ENCODE data around the gene CRMP1. TPM values are rescaled to one million over a fixed set of nuclear protein-coding genes. Genes with fewer than 3 reads are reported as not detected.

Gene CRMP1
- total and polyA plus RNA-seq, 2 of the 8 experiments (the other 6 are each of a cell fraction or from before 2014, with no cell fraction given) = 120 to 131 TPM

DNA sequence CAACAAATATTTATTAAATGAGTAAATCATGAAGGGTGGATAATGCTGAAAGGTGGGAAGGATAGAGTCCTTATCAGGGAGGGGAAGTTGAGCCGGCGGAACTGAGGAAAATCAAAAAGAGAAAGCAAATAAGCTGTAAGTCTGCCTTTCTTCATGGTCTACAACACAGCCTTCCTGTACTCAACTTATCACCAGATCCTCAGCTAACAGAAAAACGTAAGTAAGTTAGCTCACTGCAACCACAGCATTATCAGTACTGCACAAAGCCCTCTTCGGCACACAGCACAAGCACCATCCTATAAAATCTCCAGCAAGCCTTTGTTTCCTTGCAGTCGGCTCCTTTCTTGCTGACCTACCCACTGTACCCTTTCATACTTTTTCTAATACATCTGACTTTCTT lies 70.3 kb downstream of the CRMP1 start:
- no peak for FAIRE-seq
- CTCF ChIA-PET (ENCODE audit: partially characterized antibody) = interaction anchor here (0.6 to 7.1 kb wide), 15 partner anchors 10 to 166 kb away, joined by 3 to 110 read pairs (median 4); no protein-coding TSS in a partner anchor

More for the DNA sequence above, 70.3 kb downstream of the CRMP1 start:
- Histone ChIP-seq H3K56ac (replicated peaks; ENCODE audit: insufficient read length, low read depth, low read length) (no peak overlapping the region), H2BK120ac (replicated peaks; ENCODE audit: low read depth, low read length) (no peak overlapping the region), H3K14ac (ENCODE audit: insufficient read length) (no peak overlapping the region), H3K4me1 (replicated peaks in 1 of 4; ENCODE audit: control insufficient read depth in 3 of 4, insufficient read depth in 4 of 4, low read length in 3 of 4) (no peaks in the 10 kb centered on the region), H3K9me3 (ENCODE audit: insufficient read depth in 2 of 2, low read depth in 1 of 2, low read length in 1 of 2) (no peaks in the 10 kb centered on the region), H3K4me3 (ENCODE audit: extremely low read depth in 1 of 4, insufficient read depth in 2 of 4, low read depth in 3 of 4, low read length in 4 of 4) (no peak overlapping the region), H3K27ac (ENCODE audit: low read depth, low read length) (no peak overlapping the region), H4K20me1 (replicated peaks in 1 of 2; ENCODE audit: control insufficient read depth in 1 of 2, insufficient read depth in 2 of 2, low read length in 2 of 2) (peaks cover 2 to 30% of the 10 kb centered on the region in 2 experiments), H3K4me2 (ENCODE audit: insufficient read depth in 1 of 2, low read depth in 2 of 2, low read length in 2 of 2) (no peak overlapping the region), H2BK12ac (ENCODE audit: low read depth, low read length) (no peak overlapping the region), H4K91ac (replicated peaks; ENCODE audit: insufficient read length, low read length) (no peak overlapping the region), H3K36me3 (ENCODE audit: control insufficient read depth in 2 of 4, insufficient read depth in 4 of 4, low read length in 3 of 4) (peaks cover 13 to 46% (median 44%) of the 10 kb centered on the region in 4 experiments; a peak in 7 of 8 replicates), H3K4ac (replicated peaks; ENCODE audit: insufficient read length, low read depth, low read length) (no peak overlapping the region), H3K79me2 (ENCODE audit: control insufficient read depth in 1 of 2, insufficient read depth in 2 of 2, low read length in 2 of 2) (no peaks in the 10 kb centered on the region), H3K9ac (replicated peaks in 1 of 4; ENCODE audit: extremely low read depth in 1 of 4, low read depth in 3 of 4, low read length in 3 of 4) (no peak overlapping the region; a peak in 1 of 7 replicates), H4K8ac (ENCODE audit: extremely low read depth, insufficient read depth, low read length) (no peak overlapping the region), H2AFZ (ENCODE audit: low read length) (no peak overlapping the region), H2BK5ac (ENCODE audit: low read depth, low read length) (no peak overlapping the region), H2BK20ac (ENCODE audit: low read length) (no peak overlapping the region), H3K79me1 (ENCODE audit: low read depth, low read length) (peaks cover 9% of the 10 kb centered on the region), H2BK15ac (ENCODE audit: low read length) (no peak overlapping the region), H3K18ac (ENCODE audit: extremely low read depth, low read length) (no peak overlapping the region), H3K27me3 (replicated peaks in 1 of 4; ENCODE audit: control insufficient read depth in 3 of 4, extremely low read depth in 1 of 4, insufficient read depth in 3 of 4, low read length in 3 of 4) (no peaks in the 10 kb centered on the region; a peak in 1 of 7 replicates), H3K23me2 (ENCODE audit: low read depth, low read length) (peaks cover 1% of the 10 kb centered on the region; the same call in 1 of the 2 replicates), H2AK5ac (ENCODE audit: low read depth, low read length) (no peak overlapping the region), H3K23ac (ENCODE audit: insufficient read length) (no peak overlapping the region), H4K5ac (ENCODE audit: insufficient read length, low read depth, low read length) (no peak overlapping the region)
- POLR2A ChIA-PET (ENCODE audit: partially characterized antibody) = interaction anchor here (0.7 to 1.1 kb wide), 3 partner anchors 9 to 122 kb away, joined by 3 read pairs; no protein-coding TSS in a partner anchor
- no peak for DNase-seq (ENCODE audit: low read depth in 1 of 2, low spot score in 2 of 2)
- 95% methylated on average over 5 of the region's 5 CpGs; no CpG with 5 or more reads in 1 of the 2 experiments for WGBS, 2 experiments (ENCODE audit: extremely low coverage in 1 of 2, insufficient coverage in 1 of 2, insufficient read length in 1 of 2, insufficient replicate concordance in 2 of 2, low coverage in 1 of 2, low lambda C conversion rate in 2 of 2, missing lambda C conversion rate in 1 of 2)
- TF ChIP-seq KDM1A (IDR thresholded peaks at IDR 0.05; ENCODE audit: borderline replicate concordance, low read length) = no peak

Data from H1 (cell line).